Mesendoderm (in vitro differentiated cells): Measurements from ENCODE around the gene ITGA1.

ENCODE experiments used
- DNase-seq: peaks from one replicate; pipeline ENCODE4 v3.0.0; 2013
- H2AK5ac ChIP-seq: 2 replicates; pipeline ENCODE4 v1.6.1; 2013; ENCODE audit warnings: low read length, inconsistent platforms
- H2BK120ac ChIP-seq: 2 replicates; pipeline ENCODE4 v1.6.1; 2013; ENCODE audit warnings: low read depth, mild to moderate bottlenecking, low read length, moderate library complexity, mixed read lengths
- H2BK15ac ChIP-seq: replicated peaks from 2 replicates; pipeline ENCODE4 v1.6.1; 2013; ENCODE audit warnings: low read depth, mild to moderate bottlenecking, moderate library complexity
- H2BK5ac ChIP-seq: 2 replicates; pipeline ENCODE4 v1.6.1; 2013; ENCODE audit warnings: low read length, inconsistent platforms
- H3K18ac ChIP-seq: 2 replicates; pipeline ENCODE4 v1.6.1; 2013; ENCODE audit warnings: mild to moderate bottlenecking, low read length, mixed read lengths
- H3K23ac ChIP-seq: one replicate; pipeline ENCODE4 v1.6.1; 2013; ENCODE audit warnings: low read length
- H3K27ac ChIP-seq: 2 replicates; pipeline ENCODE4 v1.5.1; 2013; ENCODE audit warnings: low read depth, mild to moderate bottlenecking, inconsistent platforms, low read length, moderate library complexity
- H3K27me3 ChIP-seq: 2 replicates; pipeline ENCODE4 v1.6.1; 2013; ENCODE audit warnings: low read length, control low read depth, mild to moderate bottlenecking, inconsistent platforms; ENCODE audit not compliant: insufficient read depth, poor library complexity
- H3K36me3 ChIP-seq: 2 replicates; pipeline ENCODE4 v1.6.1; 2013; ENCODE audit warnings: low read length, inconsistent platforms; ENCODE audit not compliant: control insufficient read depth, insufficient read depth
- H3K4ac ChIP-seq: one replicate; pipeline ENCODE4 v1.6.1; 2013; ENCODE audit warnings: low read depth, mild to moderate bottlenecking, low read length, moderate library complexity
- H3K4me1 ChIP-seq: 2 replicates; pipeline ENCODE4 v1.6.1; 2013; ENCODE audit warnings: low read depth, low read length, inconsistent platforms; ENCODE audit not compliant: control insufficient read depth
- H3K4me2 ChIP-seq: 2 replicates; pipeline ENCODE4 v1.6.1; 2013; ENCODE audit warnings: low read length
- H3K4me3 ChIP-seq: 2 replicates; pipeline ENCODE4 v1.5.1; 2013; ENCODE audit warnings: mild to moderate bottlenecking, low read length
- H3K56ac ChIP-seq: one replicate; pipeline ENCODE4 v1.6.1; 2013; ENCODE audit warnings: low read length
- H3K79me1 ChIP-seq: 2 replicates; pipeline ENCODE4 v1.6.1; 2013; ENCODE audit warnings: low read length, inconsistent platforms
- H3K79me2 ChIP-seq: 2 replicates; pipeline ENCODE4 v1.6.1; 2013; ENCODE audit warnings: mild to moderate bottlenecking, low read length; ENCODE audit not compliant: control insufficient read depth, insufficient read depth
- H3K9ac ChIP-seq: 2 replicates; pipeline ENCODE4 v1.6.1; 2013; ENCODE audit warnings: low read length, inconsistent platforms
- H4K5ac ChIP-seq: one replicate; pipeline ENCODE4 v1.6.1; 2013; ENCODE audit warnings: low read length
- H4K8ac ChIP-seq: one replicate; pipeline ENCODE4 v1.6.1; 2013; ENCODE audit warnings: low read depth, mild to moderate bottlenecking, control low read depth, low read length, moderate library complexity
- WGBS: extraction: QIAGEN DNeasy Blood & Tissue Kit; methylation state at CpG from one replicate; pipeline ENCODE4 v1.1.7; 2013; ENCODE audit warnings: low lambda C conversion rate, missing lambda C conversion rate; ENCODE audit not compliant: insufficient coverage; ENCODE audit errors: extremely low coverage; 5-methylcytosine and 5-hydroxymethylcytosine counted together

ITGA1 gene

GRCh38 chr5:52943285-52943684 is 155.6 kb downstream of the ITGA1 start:
- H2BK5ac ChIP-seq: no peak overlapping the region

GRCh38 chr5:52943808-52944207 is 156.1 kb downstream of the ITGA1 start:
- Histone ChIP-seq H3K4me3 (no peak overlapping the region), H3K27me3 (no peaks in the 10 kb centered on the region), H3K56ac (no peak overlapping the region), H4K5ac (no peak overlapping the region), H3K9ac (no peak overlapping the region), H4K8ac (no peak overlapping the region), H2AK5ac (no peak overlapping the region), H3K36me3 (no peaks in the 10 kb centered on the region), H3K23ac (no peak overlapping the region), H3K79me2 (no peaks in the 10 kb centered on the region), H2BK15ac (no peak overlapping the region), H3K18ac (no peak overlapping the region), H2BK120ac (no peak overlapping the region), H2BK5ac (no peak overlapping the region), H3K79me1 (no peaks in the 10 kb centered on the region), H3K4me1 (no peaks in the 10 kb centered on the region), H3K4ac (no peak overlapping the region), H3K27ac (no peak overlapping the region), H3K4me2 (no peak overlapping the region)
- no CpG with 5 or more reads among the region's 7 CpGs for WGBS
- no peak for DNase-seq

More at GRCh38 chr5:52943285-52943684, 155.6 kb downstream of the ITGA1 start:
- Histone ChIP-seq H3K18ac (no peak overlapping the region), H4K8ac (no peak overlapping the region), H2BK15ac (no peak overlapping the region), H3K27me3 (no peaks in the 10 kb centered on the region), H3K4ac (no peak overlapping the region), H3K4me3 (no peak overlapping the region), H4K5ac (no peak overlapping the region), H2BK120ac (no peak overlapping the region), H3K9ac (no peak overlapping the region), H3K4me2 (no peak overlapping the region), H3K79me2 (no peaks in the 10 kb centered on the region), H2AK5ac (no peak overlapping the region), H3K23ac (no peak overlapping the region), H3K4me1 (no peaks in the 10 kb centered on the region), H3K79me1 (no peaks in the 10 kb centered on the region), H3K27ac (no peak overlapping the region), H3K56ac (no peak overlapping the region), H3K36me3 (no peaks in the 10 kb centered on the region)
- DNase-seq: no peak
- WGBS: no CpG with 5 or more reads among the region's 2 CpGs

GRCh38 chr5:52945040-52945439 is 157.3 kb downstream of the ITGA1 start:
- H2BK15ac ChIP-seq: no peak overlapping the region
- no peak overlapping the region for H3K23ac ChIP-seq
- H3K18ac ChIP-seq: no peak overlapping the region
- H3K56ac ChIP-seq: no peak overlapping the region
- H3K4me1 ChIP-seq: no peaks in the 10 kb centered on the region
- no peak overlapping the region for H2AK5ac ChIP-seq
- H4K5ac ChIP-seq: no peak overlapping the region
- no peak overlapping the region for H3K4me3 ChIP-seq
- no peaks in the 10 kb centered on the region for H3K36me3 ChIP-seq
- H2BK5ac ChIP-seq: no peak overlapping the region
- no peak overlapping the region for H3K4ac ChIP-seq
- H3K4me2 ChIP-seq: no peak overlapping the region
- H3K9ac ChIP-seq: no peak overlapping the region
- no peaks in the 10 kb centered on the region for H3K27me3 ChIP-seq
- no peak for DNase-seq
- no peak overlapping the region for H4K8ac ChIP-seq
- no peaks in the 10 kb centered on the region for H3K79me2 ChIP-seq
- no peaks in the 10 kb centered on the region for H3K79me1 ChIP-seq
- WGBS: no CpG with 5 or more reads among the region's 4 CpGs
- H3K27ac ChIP-seq: no peak overlapping the region
- no peak overlapping the region for H2BK120ac ChIP-seq

DNA sequence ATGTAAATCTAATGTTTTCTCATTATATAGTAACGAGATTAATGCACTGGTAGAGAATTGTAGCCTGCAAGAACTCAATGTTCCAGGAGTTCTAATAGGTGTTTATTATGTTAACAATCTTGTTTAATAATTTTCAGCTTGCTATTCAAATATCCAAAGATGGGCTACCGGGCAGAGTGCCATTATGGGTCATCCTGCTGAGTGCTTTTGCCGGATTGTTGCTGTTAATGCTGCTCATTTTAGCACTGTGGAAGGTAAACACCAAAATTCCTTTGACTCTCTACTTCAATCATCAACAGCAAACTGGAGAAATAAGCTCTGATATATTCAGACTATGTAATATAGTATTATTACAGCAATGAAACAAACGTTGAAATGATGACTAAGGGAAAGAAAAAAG is 159.5 kb downstream of the ITGA1 start:
- H2BK5ac ChIP-seq: no peak overlapping the region

GRCh38 chr5:52947851-52948250 is 160.1 kb downstream of the ITGA1 start:
- no peaks in the 10 kb centered on the region for H3K36me3 ChIP-seq
- H3K4me1 ChIP-seq: no peaks in the 10 kb centered on the region
- no peak overlapping the region for H3K18ac ChIP-seq
- H2BK5ac ChIP-seq: no peak overlapping the region
- no peak overlapping the region for H4K5ac ChIP-seq
- H3K27me3 ChIP-seq: no peaks in the 10 kb centered on the region
- no peak overlapping the region for H2AK5ac ChIP-seq
- no peaks in the 10 kb centered on the region for H3K79me2 ChIP-seq
- no peak overlapping the region for H3K9ac ChIP-seq
- H3K27ac ChIP-seq: no peak overlapping the region
- H4K8ac ChIP-seq: no peak overlapping the region
- H3K56ac ChIP-seq: no peak overlapping the region
- H2BK120ac ChIP-seq: no peak overlapping the region
- no peak overlapping the region for H3K23ac ChIP-seq
- no peak overlapping the region for H2BK15ac ChIP-seq
- no peak overlapping the region for H3K4me2 ChIP-seq
- no peak overlapping the region for H3K4me3 ChIP-seq
- no peak overlapping the region for H3K4ac ChIP-seq
- DNase-seq: no peak
- no peaks in the 10 kb centered on the region for H3K79me1 ChIP-seq

More for the DNA sequence above, 159.5 kb downstream of the ITGA1 start:
- Histone ChIP-seq H4K8ac (no peak overlapping the region), H3K23ac (no peak overlapping the region), H3K27me3 (no peaks in the 10 kb centered on the region), H2BK120ac (no peak overlapping the region), H3K9ac (no peak overlapping the region), H3K4me2 (no peak overlapping the region), H3K4ac (no peak overlapping the region), H3K79me2 (no peaks in the 10 kb centered on the region), H3K27ac (no peak overlapping the region), H4K5ac (no peak overlapping the region), H2AK5ac (no peak overlapping the region), H3K18ac (no peak overlapping the region), H3K36me3 (no peaks in the 10 kb centered on the region), H3K56ac (no peak overlapping the region), H3K4me3 (no peak overlapping the region), H3K4me1 (no peaks in the 10 kb centered on the region), H3K79me1 (no peaks in the 10 kb centered on the region), H2BK15ac (no peak overlapping the region)
- WGBS: no CpG with 5 or more reads among the region's 4 CpGs
- DNase-seq: no peak

DNA sequence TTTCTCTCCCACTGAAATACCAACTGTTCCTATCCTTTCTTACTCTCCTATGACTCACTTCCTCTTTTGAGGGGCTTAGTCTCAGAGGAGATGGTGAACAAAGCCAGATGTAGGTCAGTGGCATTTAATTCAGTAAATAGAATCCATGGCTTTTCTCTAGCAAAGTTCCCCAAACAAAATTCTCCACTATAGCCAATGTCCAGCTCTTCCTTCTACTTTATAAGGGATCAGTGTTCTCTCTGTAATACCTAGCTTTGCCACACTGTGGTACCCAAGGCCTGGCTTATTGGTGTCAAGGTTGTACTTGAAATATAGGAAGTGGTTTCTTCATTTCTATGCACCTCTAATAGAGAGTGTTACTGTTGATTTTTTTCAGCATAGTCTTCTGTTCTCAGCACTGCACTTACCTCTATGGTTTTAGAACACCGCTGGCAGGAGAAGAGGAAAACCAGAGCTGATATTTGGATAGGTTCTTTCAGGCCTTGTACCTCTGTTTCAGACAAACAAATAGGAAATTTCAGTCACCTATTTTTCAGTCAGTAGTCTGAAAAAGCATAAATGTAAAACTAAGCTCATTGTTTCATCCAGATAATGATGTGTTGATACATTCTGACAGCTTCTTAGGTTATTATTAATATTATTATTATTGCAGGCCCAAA is 160.8 kb downstream of the ITGA1 start:
- Histone ChIP-seq H3K79me2 (no peaks in the 10 kb centered on the region), H4K8ac (no peak overlapping the region), H2BK120ac (no peak overlapping the region), H3K4me2 (no peak overlapping the region), H4K5ac (no peak overlapping the region), H3K4me3 (no peak overlapping the region), H3K18ac (no peak overlapping the region), H3K23ac (no peak overlapping the region), H2BK15ac (no peak overlapping the region), H3K36me3 (no peaks in the 10 kb centered on the region), H2BK5ac (no peak overlapping the region), H3K4ac (no peak overlapping the region), H3K56ac (no peak overlapping the region), H3K9ac (no peak overlapping the region), H3K27me3 (no peaks in the 10 kb centered on the region), H3K4me1 (no peaks in the 10 kb centered on the region), H2AK5ac (no peak overlapping the region), H3K27ac (no peak overlapping the region), H3K79me1 (no peaks in the 10 kb centered on the region)
- peak; percentile 75 for DNase-seq
- no CpG with 5 or more reads among the region's 1 CpG for WGBS
